ENCODE data around the gene OGFR.

Gene OGFR

GRCh38 chr20:62770916-62771315 is 33.7 kb upstream of the OGFR start:
- no peak for DNase-seq
- no peak for TF ChIP-seq CTCF (IDR thresholded peaks at IDR 0.05; ENCODE audit: low read depth, low read length)
- no peaks in the 10 kb centered on the region for H3K9me3 ChIP-seq (ENCODE audit: severe bottlenecking)
- no peak overlapping the region for H3K4me3 ChIP-seq (ENCODE audit: low read depth, low read length)
- H3K27me3 ChIP-seq (ENCODE audit: insufficient read depth, low read depth, severe bottlenecking), result no peaks in the 10 kb centered on the region
- no peak overlapping the region for H3K27ac ChIP-seq
- H3K36me3 ChIP-seq, result no peaks in the 10 kb centered on the region

GRCh38 chr20:62771396-62772102 is 33.1 kb upstream of the OGFR start:
- no peaks in the 10 kb centered on the region for H3K27me3 ChIP-seq (ENCODE audit: insufficient read depth, low read depth, severe bottlenecking)
- no peak overlapping the region for H3K27ac ChIP-seq
- H3K9me3 ChIP-seq (ENCODE audit: severe bottlenecking), result no peaks in the 10 kb centered on the region
- no peak for DNase-seq
- TF ChIP-seq CTCF (IDR thresholded peaks at IDR 0.05; ENCODE audit: low read depth, low read length), result no peak
- no peaks in the 10 kb centered on the region for H3K36me3 ChIP-seq
- no peak overlapping the region for H3K4me3 ChIP-seq (ENCODE audit: low read depth, low read length)

DNA sequence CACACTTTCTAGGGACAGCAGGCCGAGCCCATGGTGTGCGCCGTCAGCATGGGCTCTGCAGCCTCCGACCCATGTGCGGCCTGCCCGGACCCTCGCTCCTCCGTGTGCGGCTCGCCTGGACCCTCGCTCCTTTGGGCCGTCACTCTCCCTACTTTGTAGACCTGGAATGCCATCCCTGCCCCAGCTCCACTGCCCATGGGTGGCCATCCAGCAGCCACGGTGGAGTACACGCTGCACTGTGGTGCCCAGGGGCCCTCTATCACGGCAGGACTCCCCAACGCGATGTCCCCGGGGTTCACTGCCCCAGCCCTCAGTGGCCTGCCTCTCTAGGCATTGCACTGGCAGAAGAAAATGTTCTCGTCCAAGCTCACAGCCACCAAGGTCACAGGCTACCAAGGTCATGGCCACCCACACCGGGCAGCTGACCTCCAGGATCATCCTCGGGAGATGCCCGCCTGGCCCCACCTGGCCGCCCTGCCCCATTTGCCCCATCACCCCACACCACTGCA is 32.5 kb upstream of the OGFR start:
- no peak for TF ChIP-seq CTCF (IDR thresholded peaks at IDR 0.05; ENCODE audit: low read depth, low read length)
- no peaks in the 10 kb centered on the region for H3K27me3 ChIP-seq (ENCODE audit: insufficient read depth, low read depth, severe bottlenecking)
- H3K9me3 ChIP-seq (ENCODE audit: severe bottlenecking), result no peaks in the 10 kb centered on the region
- no peak overlapping the region for H3K4me3 ChIP-seq (ENCODE audit: low read depth, low read length)
- H3K27ac ChIP-seq, result peak overlapping the region; percentile 93
- DNase-seq, result no peak
- H3K36me3 ChIP-seq, result no peaks in the 10 kb centered on the region

DNA sequence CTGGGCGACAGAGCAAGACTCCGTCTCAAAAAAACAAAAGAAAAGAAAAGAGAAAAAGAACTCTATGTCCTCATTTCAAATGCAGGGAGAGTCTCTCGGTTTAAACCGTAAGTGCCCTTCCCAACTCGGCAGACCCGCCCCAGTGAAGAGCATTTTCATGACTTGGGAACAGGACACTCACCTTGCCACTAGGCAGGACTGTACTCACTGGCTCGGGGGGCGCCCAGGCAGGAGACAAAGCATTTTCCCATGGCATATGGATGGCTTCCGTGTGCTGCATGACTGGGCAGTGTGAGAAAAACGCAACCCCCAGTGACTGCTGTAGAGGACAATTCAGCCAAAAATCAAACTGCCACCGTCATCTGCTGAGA is 32.0 kb upstream of the OGFR start:
- no peaks in the 10 kb centered on the region for H3K27me3 ChIP-seq (ENCODE audit: insufficient read depth, low read depth, severe bottlenecking)
- H3K4me3 ChIP-seq (ENCODE audit: low read depth, low read length), result no peak overlapping the region
- no peak for TF ChIP-seq CTCF (IDR thresholded peaks at IDR 0.05; ENCODE audit: low read depth, low read length)
- DNase-seq, result no peak
- H3K27ac ChIP-seq, result peak overlapping the region; percentile 93
- no peaks in the 10 kb centered on the region for H3K36me3 ChIP-seq
- no peaks in the 10 kb centered on the region for H3K9me3 ChIP-seq (ENCODE audit: severe bottlenecking)

- no peak overlapping the region for H3K4me3 ChIP-seq (ENCODE audit: low read depth, low read length)
- H3K27ac ChIP-seq, result peak overlapping the region; percentile 93
- peak; percentile 40 for DNase-seq
- H3K27me3 ChIP-seq (ENCODE audit: insufficient read depth, low read depth, severe bottlenecking), result no peaks in the 10 kb centered on the region
- no peaks in the 10 kb centered on the region for H3K36me3 ChIP-seq
- no peak for TF ChIP-seq CTCF (IDR thresholded peaks at IDR 0.05; ENCODE audit: low read depth, low read length)
- no peaks in the 10 kb centered on the region for H3K9me3 ChIP-seq (ENCODE audit: severe bottlenecking)
These were observed 31.4 kb upstream of the OGFR start for GRCh38 chr20:62772990-62773844.
